HuH-7 (cell line): ENCODE measurements around the gene MAIP1.

Experiments used
- DNase-seq: peaks from one replicate; pipeline ENCODE4 v3.0.0; 2011; ENCODE audit warnings: low spot score

MAIP1 gene

GRCh38 chr2:199991691-199992090 lies 36.3 kb downstream of the MAIP1 start:
- no peak for DNase-seq

GRCh38 chr2:199992296-199992695 lies 36.9 kb downstream of the MAIP1 start:
- no peak for DNase-seq

DNA sequence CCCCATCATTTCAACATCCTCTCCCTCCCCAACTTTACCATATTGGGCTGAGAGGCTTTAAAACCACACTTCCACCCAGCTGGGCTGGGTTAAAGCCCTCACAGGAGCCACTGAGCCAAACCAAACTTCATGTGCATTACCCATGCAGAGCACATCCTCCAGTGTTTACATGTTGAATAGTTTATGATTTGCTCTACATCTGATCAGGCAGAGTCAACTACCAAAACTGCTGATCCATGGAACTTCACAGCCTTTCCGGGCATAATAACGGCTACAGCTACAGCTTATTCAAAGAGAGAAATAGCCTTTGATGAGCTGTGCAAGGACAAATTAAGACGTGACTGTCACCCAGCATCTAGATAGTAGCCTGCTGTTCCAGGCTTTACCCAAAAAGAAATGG lies 39.0 kb downstream of the MAIP1 start:
- no peak for DNase-seq

DNA sequence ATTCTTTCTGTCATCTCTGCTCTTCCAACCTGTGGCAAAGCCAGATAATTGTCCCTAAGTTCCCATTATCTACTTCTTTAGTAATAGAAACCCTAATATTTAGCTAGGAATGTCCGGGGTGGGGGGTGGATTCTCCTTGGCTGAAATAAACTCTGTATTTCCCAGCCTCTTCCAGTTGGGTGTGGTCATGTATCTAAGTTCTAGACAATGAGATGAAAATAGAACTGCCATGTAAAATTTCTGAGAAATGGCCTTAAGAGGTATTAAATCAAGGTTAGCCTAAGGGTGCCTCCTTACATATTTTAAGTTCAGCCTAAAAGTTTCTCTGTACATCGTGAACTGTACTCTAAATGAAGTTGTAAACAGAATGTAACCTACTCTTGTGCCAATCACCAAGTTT lies 39.5 kb downstream of the MAIP1 start:
- no peak for DNase-seq

DNA sequence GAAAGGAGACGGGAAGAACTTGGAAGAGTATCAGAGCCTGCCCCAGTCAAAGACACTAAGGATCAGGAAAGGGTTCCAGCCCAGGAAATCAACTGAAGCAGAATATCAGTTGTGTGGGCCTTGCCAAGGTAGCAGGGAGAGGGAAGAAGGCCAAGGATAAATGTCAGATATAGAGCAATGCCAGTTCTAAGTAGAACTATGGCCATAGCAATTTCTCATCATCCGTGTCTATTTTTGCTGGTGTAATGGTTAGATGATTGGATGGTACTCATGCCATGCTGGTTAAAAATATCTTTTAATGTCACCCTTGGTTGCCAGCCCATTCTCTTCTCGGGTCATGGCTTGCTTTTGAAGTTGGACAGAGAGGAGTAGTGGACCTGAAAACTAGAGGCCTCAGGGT lies 41.9 kb downstream of the MAIP1 start:
- DNase-seq, result no peak

DNA sequence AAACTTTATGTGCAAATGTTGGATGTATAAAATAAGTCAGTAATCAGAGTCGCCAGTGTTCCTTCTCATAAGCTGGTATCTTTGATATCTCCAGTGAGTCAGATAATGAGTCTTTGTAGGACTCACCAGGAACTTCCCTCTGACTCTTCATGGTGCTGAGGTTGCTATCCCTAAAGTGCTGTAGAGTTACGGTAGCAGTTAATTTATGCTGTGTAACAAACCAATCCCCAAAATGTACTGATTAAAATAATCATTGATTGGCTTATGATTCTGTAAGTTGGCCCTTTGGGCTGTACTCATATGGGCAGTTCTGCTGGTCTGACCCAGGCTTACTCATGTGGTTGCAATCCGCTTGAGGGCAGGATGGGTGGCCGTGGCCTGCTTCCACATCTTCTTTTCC lies 43.8 kb downstream of the MAIP1 start:
- DNase-seq, result no peak

DNA sequence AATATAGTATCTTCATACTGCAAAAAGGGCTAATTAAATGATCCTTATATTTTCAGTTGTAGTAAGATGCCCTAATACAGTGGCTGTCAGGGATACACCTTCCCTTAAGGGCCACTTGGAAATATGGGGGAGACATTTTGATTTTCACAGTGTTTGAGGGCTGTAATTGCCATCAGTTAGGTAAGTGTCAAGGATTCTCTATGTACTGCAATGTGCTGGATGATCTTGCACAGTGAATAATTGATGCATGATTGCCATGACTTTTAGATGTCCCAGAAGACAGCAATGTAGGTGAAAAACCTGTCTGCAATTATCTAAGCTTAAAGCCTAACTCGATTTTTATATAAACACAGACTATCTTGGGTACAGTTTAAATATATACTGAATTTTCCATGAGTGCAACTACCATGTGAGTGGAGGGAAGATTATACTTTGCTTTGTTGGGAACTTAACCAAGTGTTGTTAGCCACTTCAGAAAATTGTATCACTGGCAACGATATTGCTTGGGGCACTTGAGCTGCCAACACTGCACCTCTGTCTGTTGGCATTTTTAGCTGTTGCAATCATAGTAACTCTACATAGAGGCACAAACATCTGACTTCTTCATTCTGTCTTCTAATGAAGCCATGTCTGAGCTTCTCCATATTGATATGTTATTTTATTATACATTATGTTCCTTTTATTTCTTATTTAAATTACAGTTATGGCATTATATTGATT lies 45.2 kb downstream of the MAIP1 start:
- no peak for DNase-seq

DNA sequence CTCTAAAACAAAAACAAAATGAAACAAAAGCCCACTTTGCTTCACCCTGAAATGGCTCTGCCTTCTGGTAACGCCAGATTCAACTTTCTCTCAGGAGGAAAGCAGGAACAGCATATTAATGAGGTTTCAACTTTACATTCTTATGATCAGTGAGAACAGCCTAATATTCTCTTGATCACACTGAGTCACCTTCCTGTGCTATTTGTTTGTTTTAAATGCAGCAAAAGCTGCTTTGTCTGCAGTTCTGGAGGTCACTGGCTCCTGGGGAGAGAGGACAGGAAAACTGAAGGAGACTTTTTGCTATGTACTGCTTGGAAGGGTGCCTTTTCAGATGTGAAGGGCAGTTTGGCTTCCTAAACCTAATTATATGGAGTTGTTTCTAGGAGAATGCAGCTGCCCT lies 48.1 kb downstream of the MAIP1 start:
- DNase-seq, result no peak

GRCh38 chr2:200005675-200006074 lies 50.3 kb downstream of the MAIP1 start:
- no peak for DNase-seq

DNA sequence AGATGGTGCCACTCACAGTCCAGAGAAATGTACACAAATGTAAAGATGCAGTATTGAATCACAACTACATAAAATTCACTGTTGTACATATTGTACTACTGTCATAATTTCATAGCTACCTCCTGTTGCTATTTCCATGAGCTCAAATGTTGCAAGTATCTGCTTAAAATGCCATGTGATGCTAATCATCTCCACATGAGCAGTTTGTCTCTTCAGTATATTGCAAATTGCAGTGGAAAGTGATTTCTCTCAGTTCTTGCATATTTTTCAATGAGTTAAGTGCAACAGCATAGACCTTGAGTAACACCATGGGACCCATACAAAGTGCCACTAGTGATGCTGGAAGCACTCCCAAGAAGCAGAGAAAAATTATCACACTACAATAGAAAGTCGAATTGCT lies 51.9 kb downstream of the MAIP1 start:
- DNase-seq, result no peak

DNA sequence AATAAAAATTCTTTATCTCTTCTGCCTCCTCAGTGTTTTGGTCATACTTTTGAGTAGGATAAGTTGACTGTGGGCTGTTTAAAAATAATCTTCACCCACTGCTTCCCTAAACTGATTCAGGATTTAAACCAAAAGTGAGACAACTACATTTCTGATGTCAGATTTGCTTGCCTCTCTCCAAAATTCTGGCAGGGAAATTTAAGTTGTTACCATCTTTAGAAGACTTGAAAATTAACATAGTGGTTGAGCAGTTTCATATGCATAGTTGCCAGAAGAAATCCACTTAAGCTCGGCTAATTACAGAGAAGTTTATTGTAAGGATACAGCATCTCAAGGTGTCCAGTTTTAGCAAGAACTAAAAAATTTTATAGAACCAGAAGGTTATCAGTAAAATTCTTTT lies 57.0 kb downstream of the MAIP1 start:
- no peak for DNase-seq
